ENCODE results near the gene ZNF117. TPM values are rescaled to one million over a fixed set of nuclear protein-coding genes. Genes with fewer than 3 reads are reported as not detected.
"Not testable (repeated sequence)": the region's sequence is repeated elsewhere in the genome, so short reads cannot be mapped to it uniquely, and the experiment has no call there.

Gene ZNF117
- total RNA-seq, 1 experiment from 2014 or later = 2.5 TPM

DNA sequence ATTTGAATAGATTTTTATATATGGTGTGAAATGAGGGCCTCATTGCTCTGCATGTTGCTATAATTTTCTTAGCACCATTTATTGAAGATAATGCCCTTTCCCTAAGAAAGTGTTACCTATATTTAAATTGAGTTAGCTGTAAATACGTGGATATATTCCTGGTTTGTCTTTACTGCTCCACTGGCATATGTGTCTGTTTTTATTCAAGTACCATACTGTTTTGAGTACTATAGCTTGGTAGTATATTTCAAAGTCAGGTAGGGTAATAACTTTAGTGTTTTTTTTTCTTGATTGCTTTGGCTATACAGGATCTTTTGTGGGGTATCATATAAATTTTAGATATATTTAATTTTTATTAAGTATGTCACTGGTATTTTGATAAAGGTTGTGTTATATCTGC, 56.4 kb downstream of the ZNF117 start:
- RAD21 ChIA-PET (ENCODE audit: low non-redundant PET in 1 of 2, low total read pairs in 2 of 2, uncharacterized antibody in 2 of 2, unreplicated experiment in 2 of 2) = no interaction called here
- CTCF ChIA-PET = no interaction called here
- H4K20me1 ChIP-seq (ENCODE audit: insufficient read depth) = no peaks in the 10 kb centered on the region
- H3K4me1 ChIP-seq (ENCODE audit: control insufficient read depth in 1 of 2, insufficient read depth in 2 of 2, low read length in 2 of 2) = no peaks in the 10 kb centered on the region
- H2AFZ ChIP-seq (ENCODE audit: low read depth, low read length, poor library complexity, severe bottlenecking) = no peak overlapping the region
- DNase-seq (ENCODE audit: low read depth, low spot score) (no peak), ATAC-seq (no peak)
- no peaks in the 10 kb centered on the region for H3K27me3 ChIP-seq (ENCODE audit: insufficient read depth, low read length)
- no peak overlapping the region for H3K4me3 ChIP-seq (replicated peaks in 1 of 2; ENCODE audit: low read depth in 1 of 2, low read length in 2 of 2)
- H3K4me2 ChIP-seq (ENCODE audit: low read length) = no peak overlapping the region
- POLR2A ChIA-PET = no interaction called here
- H3K36me3 ChIP-seq (ENCODE audit: control insufficient read depth in 1 of 2, insufficient read depth in 2 of 2, low read length in 2 of 2) = no peaks in the 10 kb centered on the region
- H3K79me2 ChIP-seq (ENCODE audit: insufficient read depth, low read length) = no peaks in the 10 kb centered on the region
- TF ChIP-seq EGR1 (IDR thresholded peaks at IDR 0.05; ENCODE audit: low read depth) = no peak
- H3K27ac ChIP-seq (ENCODE audit: low read depth, low read length) = no peak overlapping the region
- no peaks in the 10 kb centered on the region for H3K9me2 ChIP-seq (ENCODE audit: insufficient read depth)
- BruUV-seq (replicated peaks) = no TSS peak
- intact Hi-C loops (cut with micrococcal nuclease) = no loop called here
- H3K9ac ChIP-seq (ENCODE audit: low read length) = no peak overlapping the region
- peaks cover 0 to 22% of the 10 kb centered on the region in 2 experiments; a peak in 2 of 4 replicates for H3K9me3 ChIP-seq (ENCODE audit: control insufficient read depth in 1 of 2, insufficient read depth in 1 of 2, low read depth in 1 of 2, low read length in 2 of 2)

GRCh38 chr7:64928252-64929187, 62.3 kb downstream of the ZNF117 start:
- H3K4me2 ChIP-seq (ENCODE audit: low read length); ATAC-seq; POLR2A ChIA-PET; RAD21 ChIA-PET (ENCODE audit: low non-redundant PET in 1 of 2, low total read pairs in 2 of 2, uncharacterized antibody in 2 of 2, unreplicated experiment in 2 of 2); H3K9ac ChIP-seq (ENCODE audit: low read length); H3K79me2 ChIP-seq (ENCODE audit: insufficient read depth, low read length); intact Hi-C loops (cut with micrococcal nuclease); H3K4me3 ChIP-seq (replicated peaks in 1 of 2; ENCODE audit: low read depth in 1 of 2, low read length in 2 of 2); H2AFZ ChIP-seq (ENCODE audit: low read depth, low read length, poor library complexity, severe bottlenecking); H3K27me3 ChIP-seq (ENCODE audit: insufficient read depth, low read length); H4K20me1 ChIP-seq (ENCODE audit: insufficient read depth); H3K9me2 ChIP-seq (ENCODE audit: insufficient read depth); DNase-seq (ENCODE audit: low read depth, low spot score); H3K4me1 ChIP-seq (ENCODE audit: control insufficient read depth in 1 of 2, insufficient read depth in 2 of 2, low read length in 2 of 2); CTCF ChIA-PET; H3K27ac ChIP-seq (ENCODE audit: low read depth, low read length): not testable (repeated sequence)
- peaks cover 8 to 44% of the 10 kb centered on the region in 2 experiments; a peak in 3 of 4 replicates for H3K9me3 ChIP-seq (ENCODE audit: control insufficient read depth in 1 of 2, insufficient read depth in 1 of 2, low read depth in 1 of 2, low read length in 2 of 2)
- H3K36me3 ChIP-seq (ENCODE audit: control insufficient read depth in 1 of 2, insufficient read depth in 2 of 2, low read length in 2 of 2) = 0 out of 4 replicates have a peak, but pooled peaks cover 2 to 28% of the 10 kb centered on the region in 2 experiments
- BruUV-seq (replicated peaks) = TSS peak; percentile 31
- peak; percentile 73 for TF ChIP-seq ZNF274 (IDR thresholded peaks at IDR 0.05; ENCODE audit: low read depth, low read length)

Other genes with a start within 250 kb of the ZNF117 start
- gene ZNF138, start 196.6 kb downstream of the ZNF117 start, total RNA-seq (2021; ENCODE audit: unreplicated experiment) = 10.1 TPM
- 6.6 TPM for gene ZNF273, start 87.8 kb downstream of the ZNF117 start, total RNA-seq (2021; ENCODE audit: unreplicated experiment)
- gene ERV3-1, start 15.7 kb upstream of the ZNF117 start, total RNA-seq (2021; ENCODE audit: unreplicated experiment) = 7.2 TPM

Data from HCT116 (cell line).